Suprapubic skin (tissue), 4 donors: ENCODE data around the gene DIP2C. TPM values are rescaled to one million over a fixed set of nuclear protein-coding genes. Genes with fewer than 3 reads are reported as not detected.
A peak's percentile ranks its signal among the peaks of the same experiment; 100 is the strongest.

Experiments
- DNase-seq, 2 donors: peaks; one replicate each; pipeline ENCODE4 v3.0.0-alpha.2; 2019; ENCODE audit warnings: low spot score in 2 of 2
- H3K27ac ChIP-seq: fragments of 200-600 bp; sonication (generic); one replicate; pipeline ENCODE4 v1.5.1; 2019
- H3K27me3 ChIP-seq: fragments of 200-600 bp; sonication (generic); one replicate; pipeline ENCODE4 v1.5.1; 2019
- H3K36me3 ChIP-seq: fragments of 200-600 bp; sonication (generic); one replicate; pipeline ENCODE4 v1.5.1; 2019
- H3K4me1 ChIP-seq: fragments of 200-600 bp; sonication (generic); one replicate; pipeline ENCODE4 v1.5.1; 2019
- H3K4me3 ChIP-seq: fragments of 200-600 bp; sonication (generic); one replicate; pipeline ENCODE4 v1.5.1; 2019; ENCODE audit warnings: mild to moderate bottlenecking
- H3K9me3 ChIP-seq: fragments of 200-600 bp; sonication (generic); one replicate; pipeline ENCODE4 v1.5.1; 2019
- EP300 ChIP-seq: sonication (generic); formaldehyde crosslinking; IDR thresholded peaks from one replicate; pipeline ENCODE4 v1.6.1; 2017; ENCODE audit warnings: antibody characterized with exemption
- POLR2A ChIP-seq, 2 donors: fragments of 450-650 bp; IDR thresholded peaks; one replicate each; pipeline ENCODE4 v1.6.1; 2017; ENCODE audit warnings: antibody characterized with exemption in 2 of 2, mild to moderate bottlenecking in 2 of 2, moderate library complexity in 2 of 2
- POLR2AphosphoS5 ChIP-seq, 3 donors: sonication (generic); formaldehyde crosslinking; IDR thresholded peaks; one replicate each; pipeline ENCODE4 v1.6.1; 2017; ENCODE audit warnings: antibody characterized with exemption in 3 of 3
- WGBS: methylation state at CpG from one replicate; pipeline ENCODE4 v1.1.5; 2018; 5-methylcytosine and 5-hydroxymethylcytosine counted together
- total RNA-seq, 4 donors: library from RNA; depleted of rRNA; stranded (reverse); fragments of >200 nt; gene quantifications; one replicate each; pipeline ENCODE4 v1.1.0, GENCODE V29; 2016
- TF ChIP-seq, protein P1 (sequence below), 2 donors: fragments of 200-600 bp in 1 of 2; fragments of 450-650 bp in 1 of 2; sonication (generic) in 1 of 2; IDR thresholded peaks; one replicate each; pipeline ENCODE4 v1.5.1; 2016 to 2019; ENCODE audit warnings: antibody characterized with exemption in 2 of 2, mild to moderate bottlenecking in 1 of 2, moderate library complexity in 1 of 2

DIP2C gene
- total RNA-seq, 4 donors from 2014 or later = 6.7 to 23.3 (median 14.7) TPM

DNA sequence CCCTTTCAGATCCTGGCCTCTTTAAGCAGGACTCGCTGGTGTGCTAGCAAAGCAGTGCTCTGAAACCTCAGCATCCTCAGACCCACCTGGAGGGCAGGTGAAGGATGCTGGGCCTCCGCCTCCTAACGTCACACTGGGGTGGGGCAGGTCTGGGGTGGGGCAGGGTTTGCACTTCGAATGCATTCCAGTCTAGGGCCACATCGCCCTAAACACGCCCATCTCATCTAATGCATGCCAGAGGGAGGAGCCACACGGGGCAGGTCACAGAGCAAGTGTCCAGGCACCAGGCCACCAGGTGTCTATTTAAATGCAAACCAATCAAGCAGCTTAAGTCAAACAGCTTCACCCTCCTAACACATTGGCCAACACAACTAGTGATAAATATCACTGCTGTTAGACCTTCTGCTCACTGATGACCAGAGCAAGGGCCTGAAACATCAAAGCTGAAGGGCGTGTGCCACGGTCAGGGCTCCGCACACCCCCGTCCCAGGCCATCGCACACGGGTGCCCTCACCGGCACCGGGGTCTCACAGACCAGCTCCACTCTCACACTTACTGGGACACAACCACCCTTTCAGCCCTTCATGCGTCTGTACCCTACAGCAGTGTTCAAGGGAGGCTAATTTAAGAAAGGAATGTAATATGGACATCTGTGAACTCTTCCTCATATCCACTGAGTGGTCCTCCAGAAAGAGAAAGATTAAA lies 47.1 kb downstream of the DIP2C start:
- H3K4me3 ChIP-seq = no peak overlapping the region
- no peaks in the 10 kb centered on the region for H3K27me3 ChIP-seq
- TF ChIP-seq POLR2A (IDR thresholded peaks at IDR 0.05) (no peak), POLR2AphosphoS5 (IDR thresholded peaks at IDR 0.05) (no peak), EP300 (no peak)
- TF ChIP-seq, protein P1, sequence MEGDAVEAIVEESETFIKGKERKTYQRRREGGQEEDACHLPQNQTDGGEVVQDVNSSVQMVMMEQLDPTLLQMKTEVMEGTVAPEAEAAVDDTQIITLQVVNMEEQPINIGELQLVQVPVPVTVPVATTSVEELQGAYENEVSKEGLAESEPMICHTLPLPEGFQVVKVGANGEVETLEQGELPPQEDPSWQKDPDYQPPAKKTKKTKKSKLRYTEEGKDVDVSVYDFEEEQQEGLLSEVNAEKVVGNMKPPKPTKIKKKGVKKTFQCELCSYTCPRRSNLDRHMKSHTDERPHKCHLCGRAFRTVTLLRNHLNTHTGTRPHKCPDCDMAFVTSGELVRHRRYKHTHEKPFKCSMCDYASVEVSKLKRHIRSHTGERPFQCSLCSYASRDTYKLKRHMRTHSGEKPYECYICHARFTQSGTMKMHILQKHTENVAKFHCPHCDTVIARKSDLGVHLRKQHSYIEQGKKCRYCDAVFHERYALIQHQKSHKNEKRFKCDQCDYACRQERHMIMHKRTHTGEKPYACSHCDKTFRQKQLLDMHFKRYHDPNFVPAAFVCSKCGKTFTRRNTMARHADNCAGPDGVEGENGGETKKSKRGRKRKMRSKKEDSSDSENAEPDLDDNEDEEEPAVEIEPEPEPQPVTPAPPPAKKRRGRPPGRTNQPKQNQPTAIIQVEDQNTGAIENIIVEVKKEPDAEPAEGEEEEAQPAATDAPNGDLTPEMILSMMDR (IDR thresholded peaks at IDR 0.05) = no peak
- H3K4me1 ChIP-seq = peaks cover under 1% of the 10 kb centered on the region
- peak; percentile 41 to 43 for DNase-seq
- H3K27ac ChIP-seq = no peak overlapping the region
- 81% methylated on average over 12 of the region's 16 CpGs for WGBS
- peaks cover 4% of the 10 kb centered on the region for H3K36me3 ChIP-seq
- peaks cover 7% of the 10 kb centered on the region for H3K9me3 ChIP-seq

DNA sequence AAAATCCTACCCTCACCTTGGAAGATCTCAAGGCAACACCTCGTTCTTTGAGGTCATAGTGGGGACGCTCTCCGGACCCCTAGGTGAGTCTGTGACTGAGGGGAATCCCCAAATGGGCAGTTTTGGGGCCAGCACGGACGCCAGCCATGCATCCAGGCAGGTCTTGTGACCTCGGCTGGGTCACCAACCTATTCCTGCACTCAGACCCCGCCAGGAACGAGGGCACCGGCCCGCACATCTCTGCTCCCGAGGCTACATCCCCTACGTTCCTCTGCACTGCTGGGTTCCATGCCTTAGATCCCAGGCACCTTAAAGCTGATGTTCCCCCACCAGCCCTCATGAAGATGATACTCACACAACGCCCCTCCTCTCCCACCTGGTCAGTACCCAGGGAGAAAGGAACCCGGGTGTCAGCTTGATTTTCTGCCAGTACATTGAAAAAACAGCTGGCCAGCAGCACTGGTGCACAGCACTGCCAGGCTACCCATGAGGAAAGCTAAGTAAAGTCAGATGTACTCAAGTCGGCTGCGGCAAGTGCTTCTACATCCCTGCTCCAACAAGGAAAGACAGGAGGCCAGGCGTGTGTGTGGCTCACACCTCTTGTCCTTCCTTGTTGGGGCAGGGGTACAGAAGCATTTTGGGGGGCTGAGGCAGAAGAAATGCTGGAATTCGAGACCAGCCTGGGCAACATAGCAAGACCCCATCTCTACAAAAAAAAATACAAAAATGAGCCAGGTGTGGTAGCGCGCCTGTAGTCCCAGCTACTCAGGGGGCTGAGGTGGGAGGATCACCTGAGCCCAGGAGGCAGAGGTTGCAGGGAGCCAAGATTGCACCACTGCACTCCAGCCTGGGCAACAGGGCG lies 48.1 kb downstream of the DIP2C start:
- H3K36me3 ChIP-seq = peaks cover 4% of the 10 kb centered on the region
- no peak for TF ChIP-seq POLR2A (IDR thresholded peaks at IDR 0.05)
- TF ChIP-seq, protein P1 (IDR thresholded peaks at IDR 0.05) = no peak
- peaks cover 7% of the 10 kb centered on the region for H3K9me3 ChIP-seq
- DNase-seq = peak; percentile 48 to 53
- H3K4me1 ChIP-seq = peaks cover 6% of the 10 kb centered on the region
- 84% methylated on average over 21 of the region's 21 CpGs for WGBS
- H3K27me3 ChIP-seq = no peaks in the 10 kb centered on the region
- no peak overlapping the region for H3K4me3 ChIP-seq
- H3K27ac ChIP-seq = no peak overlapping the region

DNA sequence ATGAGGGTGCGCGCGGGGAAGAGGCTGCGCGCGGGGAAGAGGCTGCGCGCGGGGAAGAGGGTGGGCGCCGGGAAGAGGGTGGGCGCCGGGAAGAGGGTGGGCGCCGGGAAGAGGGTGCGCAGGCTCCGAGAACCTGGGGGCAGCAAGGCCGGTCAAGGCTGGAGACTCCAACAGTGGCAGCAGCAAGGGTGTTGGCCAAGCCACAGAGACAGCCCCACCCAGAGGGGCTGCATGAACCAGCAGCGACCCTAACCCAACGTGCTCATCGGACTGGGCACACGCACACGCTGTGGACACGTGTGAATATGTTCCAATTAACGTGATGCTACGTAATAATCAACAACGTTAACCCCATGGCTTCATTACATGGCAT lies 48.8 kb downstream of the DIP2C start:
- Histone ChIP-seq H3K4me3 (no peak overlapping the region), H3K27me3 (no peaks in the 10 kb centered on the region), H3K9me3 (peaks cover 7% of the 10 kb centered on the region), H3K4me1 (peaks cover 6% of the 10 kb centered on the region), H3K27ac (no peak overlapping the region), H3K36me3 (peaks cover 4% of the 10 kb centered on the region)
- TF ChIP-seq, protein P1 (IDR thresholded peaks at IDR 0.05) = no peak
- TF ChIP-seq POLR2AphosphoS5 (IDR thresholded peaks at IDR 0.05) (no peak), POLR2A (IDR thresholded peaks at IDR 0.05) (no peak), EP300 (no peak)
- peak; percentile 35 to 40 for DNase-seq
- WGBS = 91% methylated on average over 27 of the region's 27 CpGs

DNA sequence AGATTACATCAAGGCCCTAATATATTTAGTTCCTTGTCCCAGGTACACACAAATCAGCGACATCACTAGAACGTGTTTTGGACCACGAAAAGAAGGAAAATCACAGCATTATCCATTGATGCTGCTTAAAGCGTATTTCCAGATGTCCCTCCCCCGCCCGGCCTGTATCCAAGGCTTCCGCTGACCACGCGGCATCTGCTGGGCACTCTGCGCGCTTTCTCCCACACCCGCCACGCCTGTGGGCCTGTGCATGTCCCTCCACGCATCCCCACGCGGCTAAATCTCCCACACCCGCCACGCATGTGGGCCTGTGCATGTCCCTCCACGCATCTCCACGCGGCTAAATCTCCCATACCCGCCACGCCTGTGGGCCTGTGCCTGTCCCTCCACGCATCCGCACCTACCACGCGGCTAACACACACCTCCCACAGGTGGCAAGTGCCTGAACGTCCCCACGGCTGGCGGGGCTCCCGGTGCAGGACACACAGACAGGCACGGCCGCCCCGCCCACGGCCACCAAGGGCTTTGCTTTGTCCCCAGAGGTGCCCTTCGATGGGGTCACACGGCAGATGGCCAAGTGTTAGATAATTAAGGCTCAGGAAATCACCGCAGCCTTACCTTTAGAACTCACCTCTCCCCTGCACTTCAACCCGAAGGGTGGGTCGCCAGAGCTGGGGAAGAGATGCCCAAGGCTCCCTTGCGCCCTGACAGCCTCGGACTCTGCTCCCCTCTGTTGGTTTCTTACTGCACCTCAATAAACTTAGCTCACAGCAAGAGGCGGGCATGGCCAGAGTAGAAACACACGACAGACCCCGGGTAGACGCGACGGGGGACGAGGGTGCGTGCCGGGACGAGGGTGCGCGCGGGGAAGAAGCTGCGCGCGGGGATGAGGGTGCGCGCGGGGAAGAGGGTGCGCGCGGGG lies 49.5 kb downstream of the DIP2C start:
- TF ChIP-seq, protein P1 (IDR thresholded peaks at IDR 0.05) = no peak
- TF ChIP-seq POLR2AphosphoS5 (IDR thresholded peaks at IDR 0.05) (no peak), POLR2A (IDR thresholded peaks at IDR 0.05) (no peak), EP300 (no peak)
- H3K36me3 ChIP-seq = peaks cover 4% of the 10 kb centered on the region
- H3K9me3 ChIP-seq = peaks cover 4% of the 10 kb centered on the region
- H3K27ac ChIP-seq = no peak overlapping the region
- no peak overlapping the region for H3K4me3 ChIP-seq
- H3K27me3 ChIP-seq = no peaks in the 10 kb centered on the region
- H3K4me1 ChIP-seq = peaks cover 6% of the 10 kb centered on the region
- peak; percentile 52 to 57 for DNase-seq
- WGBS = 95% methylated on average over 62 of the region's 64 CpGs
